ENCODE data around the gene PNRC2.
A peak's percentile ranks its signal among the peaks of the same experiment; 100 is the strongest.
"Not testable (repeated sequence)": the region's sequence is repeated elsewhere in the genome, so short reads cannot be mapped to it uniquely, and the experiment has no call there.

PNRC2 gene

GRCh38 chr1:23953020-23953419, 6.6 kb upstream of the PNRC2 start:
- no peak for DNase-seq

- DNase-seq, result no peak
Observed at GRCh38 chr1:23957096-23957495, 2.5 kb upstream of the PNRC2 start.

GRCh38 chr1:23958040-23958809, 1.4 kb upstream of the PNRC2 start:
- not testable (repeated sequence) for DNase-seq

DNA sequence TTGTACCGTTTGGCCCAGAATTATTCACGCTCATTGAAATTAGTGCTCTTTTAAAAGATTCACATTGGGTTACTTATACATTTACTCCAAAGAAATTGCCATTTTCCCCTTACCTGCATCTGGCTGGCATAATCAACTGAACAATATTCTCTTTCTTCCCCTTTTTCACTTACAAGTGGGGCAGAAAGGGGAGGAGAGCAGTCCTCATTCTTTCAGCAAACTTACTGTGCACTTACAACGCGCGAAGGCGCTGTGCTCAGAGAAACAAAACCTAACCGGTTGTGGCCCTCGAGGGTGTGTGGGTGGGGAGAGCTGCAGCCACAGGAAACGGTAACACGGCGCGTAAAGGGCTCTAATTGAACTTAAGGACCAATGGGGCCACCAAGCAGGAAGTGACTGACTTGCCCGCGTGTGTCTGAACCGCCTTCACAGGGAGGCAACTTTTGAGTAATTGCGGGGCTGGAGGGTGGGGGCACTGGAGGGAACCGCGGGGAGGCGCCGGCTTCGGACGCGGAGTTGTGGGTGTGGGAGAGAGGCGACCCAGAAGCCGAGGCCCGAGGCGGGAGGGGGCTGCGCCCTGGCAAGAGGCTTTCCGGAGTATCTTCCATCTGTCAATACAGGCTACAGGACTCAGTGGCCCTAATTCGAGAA, 693 bp upstream of the PNRC2 start:
- peak; percentile 59 for DNase-seq

DNA sequence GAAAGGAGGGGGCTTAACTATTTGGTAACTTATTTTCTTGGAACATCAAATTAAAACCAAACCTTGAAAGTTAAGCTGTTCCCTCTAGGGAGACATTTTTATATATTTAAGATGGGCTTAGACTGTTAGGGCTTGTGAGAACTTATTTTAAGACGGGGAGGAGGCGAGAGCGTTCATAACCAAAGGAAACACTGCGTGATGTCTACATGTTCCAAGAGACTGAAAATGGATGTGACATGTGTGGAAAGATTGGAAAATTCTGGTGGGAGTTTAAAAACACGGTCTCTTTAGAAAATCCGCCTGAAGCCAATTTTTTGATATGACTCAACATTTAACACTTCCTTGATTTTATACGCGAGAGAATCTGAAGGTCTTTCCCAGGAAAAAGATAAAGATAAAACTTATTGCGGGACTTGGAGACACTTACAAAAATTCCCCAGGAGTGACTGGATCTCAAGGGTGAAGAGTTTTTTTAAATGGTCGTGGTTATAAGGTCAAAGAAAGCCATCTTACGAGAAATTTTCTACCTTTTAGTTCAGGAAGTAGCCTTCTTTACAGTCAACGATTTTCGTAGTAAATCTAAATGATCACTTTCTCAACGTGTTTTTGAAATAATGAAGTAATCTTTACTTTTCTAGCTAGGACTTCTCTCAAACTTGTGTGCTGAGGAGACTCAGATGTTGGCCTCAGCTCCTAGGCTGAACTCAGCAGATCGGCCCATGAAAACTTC, 828 bp downstream of the PNRC2 start:
- no peak for DNase-seq

GRCh38 chr1:23963617-23964234, 4.1 kb downstream of the PNRC2 start:
- DNase-seq, result no peak

DNA sequence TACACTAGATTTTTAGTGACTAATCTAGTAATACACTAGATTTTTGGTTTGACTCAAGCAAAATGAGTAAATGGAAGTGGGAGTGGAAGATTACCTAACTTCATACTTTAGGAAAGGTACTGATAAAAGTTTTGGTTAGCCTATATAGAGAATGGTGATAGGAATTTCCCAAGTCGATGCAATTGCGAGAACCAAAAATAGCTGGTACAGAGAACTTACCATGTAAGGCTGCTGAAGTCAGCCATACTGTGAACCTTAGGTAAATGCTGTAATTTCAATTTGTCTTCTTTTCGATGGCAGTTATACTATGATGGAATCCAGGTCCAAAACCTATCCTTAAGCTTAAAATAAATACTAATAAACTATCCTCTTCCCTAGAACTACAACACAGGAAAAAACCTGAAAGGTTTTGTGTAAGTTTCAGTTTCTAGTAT, 4.6 kb downstream of the PNRC2 start:
- DNase-seq, result no peak

- no peak for DNase-seq
Observed at GRCh38 chr1:23964790-23965740, 5.4 kb downstream of the PNRC2 start.

GRCh38 chr1:23966973-23967493, 7.4 kb downstream of the PNRC2 start:
- no peak for DNase-seq

- no peak for DNase-seq
Observed at GRCh38 chr1:23967871-23968270, 8.2 kb downstream of the PNRC2 start.

DNA sequence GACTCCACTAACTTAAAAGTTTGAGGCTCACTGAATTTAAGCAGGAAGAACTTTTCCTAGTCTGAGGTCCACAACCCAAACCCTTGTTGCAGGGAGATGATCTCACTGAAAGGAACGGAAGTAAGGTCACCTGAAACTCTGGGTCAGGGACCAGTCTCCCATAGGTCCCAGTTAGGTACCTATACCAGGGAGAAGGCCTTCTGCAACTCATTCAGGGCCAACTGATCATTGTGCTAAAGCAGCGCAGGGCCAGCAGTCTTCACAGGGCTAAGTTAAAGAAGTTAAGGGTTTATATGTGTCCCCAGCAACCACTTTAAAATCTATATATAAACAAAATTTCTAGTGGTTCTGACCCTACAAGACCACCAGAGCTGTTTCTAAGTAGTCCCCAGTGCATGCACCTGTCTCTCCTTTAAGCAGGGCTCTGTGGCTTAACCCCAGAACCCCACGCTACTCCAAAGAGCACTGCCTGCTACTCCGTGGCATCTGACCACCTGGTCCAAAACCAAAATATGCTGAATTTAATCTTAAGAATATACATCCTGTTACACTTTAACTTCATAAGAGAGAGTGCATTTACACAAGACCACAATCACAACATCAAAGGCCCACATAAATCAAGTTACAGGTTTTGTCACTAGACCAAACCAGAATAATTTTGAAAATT, 17.7 kb downstream of the PNRC2 start:
- no peak for DNase-seq

- DNase-seq, result no peak
Observed at GRCh38 chr1:23977854-23978191, 18.2 kb downstream of the PNRC2 start.

- no peak for DNase-seq
Observed at GRCh38 chr1:23978805-23979204, 19.2 kb downstream of the PNRC2 start.

- DNase-seq, result no peak
Observed at GRCh38 chr1:23979387-23979880, 19.8 kb downstream of the PNRC2 start.

- peak; percentile 91 for DNase-seq
Observed at GRCh38 chr1:23979881-23980727, 20.5 kb downstream of the PNRC2 start, which contains the start of gene SRSF10. TSS of gene SRSF10 (minus strand) at chr1:23980327. CDS start at chr1:23980255, 72 bp downstream.

DNA sequence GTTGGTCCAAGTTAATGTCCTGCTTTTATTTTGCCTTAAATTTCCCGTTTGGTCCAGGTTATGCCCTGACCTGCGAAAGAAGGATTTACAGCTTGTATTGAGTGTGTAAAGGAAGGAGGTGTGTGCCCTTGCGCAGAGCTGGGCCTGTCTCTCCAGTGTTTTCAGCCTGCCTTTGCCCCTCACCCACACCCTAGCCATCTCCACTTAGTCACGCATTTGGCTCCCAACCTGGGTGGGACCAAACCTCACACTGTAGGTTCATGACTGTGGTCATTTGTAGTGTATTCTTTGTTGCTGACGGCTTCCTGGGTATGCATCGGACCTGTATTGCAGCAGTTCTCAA, 21.1 kb downstream of the PNRC2 start:
- no peak for DNase-seq

- no peak for DNase-seq
Observed at GRCh38 chr1:23984417-23985186, 25.0 kb downstream of the PNRC2 start.

- not testable (repeated sequence) for DNase-seq
Observed at GRCh38 chr1:23987038-23987437, 27.4 kb downstream of the PNRC2 start.

DNA sequence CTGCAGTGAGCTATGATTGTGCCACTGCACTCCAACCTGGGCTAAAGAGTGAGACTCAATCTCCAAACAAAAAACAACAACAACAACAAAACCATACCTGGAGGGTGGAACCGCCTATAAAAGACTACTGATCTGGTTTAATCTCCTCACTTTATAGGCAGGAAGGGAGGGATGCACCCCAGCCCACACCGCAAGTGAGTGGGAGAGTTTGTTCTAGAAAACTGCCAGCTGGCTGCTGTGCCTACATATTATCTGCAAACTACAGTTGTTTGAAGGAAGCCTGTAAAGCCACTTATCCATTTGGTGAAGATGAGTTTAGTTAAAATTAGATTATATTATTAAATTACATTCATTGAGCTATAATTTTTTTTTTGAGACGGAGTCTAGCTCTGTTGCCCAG, 29.6 kb downstream of the PNRC2 start:
- no peak for DNase-seq

Measured in activated gamma-delta T cell (primary cell).